Peyer's patch (tissue), 4 donors: ENCODE data around the gene DMD. TPM values are rescaled to one million over a fixed set of nuclear protein-coding genes. Genes with fewer than 3 reads are reported as not detected.

ENCODE experiments used
- DNase-seq, 3 donors: peaks; one replicate each; pipeline ENCODE4 v3.0.0-alpha.2; 2017 to 2019
- H3K27ac ChIP-seq, 4 donors: fragments of 200-600 bp; sonication (generic); one replicate each; pipeline ENCODE4 v1.5.1; 2016 to 2019
- H3K27me3 ChIP-seq, 2 donors: fragments of 200-600 bp; sonication (generic); one replicate each; pipeline ENCODE4 v1.5.1; 2019
- H3K36me3 ChIP-seq, 3 donors: fragments of 200-600 bp; sonication (generic); one replicate each; pipeline ENCODE4 v1.5.1; 2016 to 2019
- H3K4me1 ChIP-seq, 4 donors: fragments of 200-600 bp; sonication (generic); one replicate each; pipeline ENCODE4 v1.5.1; 2016 to 2019
- H3K4me3 ChIP-seq, 4 donors: fragments of 200-600 bp; sonication (generic); 1 replicate in 3 of 4; 2 replicates in 1 of 4; pipeline ENCODE4 v1.5.1; 2016 to 2019; ENCODE audit warnings: mild to moderate bottlenecking in 1 of 4
- H3K9me3 ChIP-seq, 4 donors: fragments of 200-600 bp; sonication (generic); one replicate each; pipeline ENCODE4 v1.5.1; 2016 to 2019; ENCODE audit warnings: mild to moderate bottlenecking in 1 of 4
- CTCF ChIP-seq, 6 experiments: fragments of 450-650 bp in 4 of 6; fragments of 200-600 bp in 2 of 6; sonication (generic) in 1 of 6; IDR thresholded peaks; one replicate each; pipeline ENCODE4 v1.5.1; 2017 to 2019; ENCODE audit warnings: antibody characterized with exemption in 6 of 6, mild to moderate bottlenecking in 3 of 6, moderate library complexity in 1 of 6
- POLR2A ChIP-seq, 2 donors: fragments of 450-650 bp; IDR thresholded peaks; one replicate each; pipeline ENCODE4 v1.5.1; 2017; ENCODE audit warnings: antibody characterized with exemption in 2 of 2, mild to moderate bottlenecking in 2 of 2, moderate library complexity in 2 of 2
- total RNA-seq, 4 donors: library from RNA; depleted of rRNA; stranded (reverse); fragments of >200 nt; gene quantifications; one replicate each; pipeline ENCODE4 v1.1.0, GENCODE V29; 2016

Gene DMD
- total RNA-seq, 4 donors from 2014 or later, result 15.8 to 109 (median 19.1) TPM

- Histone ChIP-seq H3K4me1 (no peaks in the 10 kb centered on the region), H3K36me3 (no peaks in the 10 kb centered on the region), H3K27me3 (no peaks in the 10 kb centered on the region), H3K27ac (no peak overlapping the region), H3K4me3 (no peak overlapping the region), H3K9me3 (no peaks in the 10 kb centered on the region)
- no peak for DNase-seq
- TF ChIP-seq POLR2A (IDR thresholded peaks at IDR 0.05) (no peak), CTCF (IDR thresholded peaks at IDR 0.05) (no peak)
These were observed 815.5 kb downstream of the DMD start for GRCh38 chrX:32395878-32396277.

GRCh38 chrX:32392655-32393054, 818.7 kb downstream of the DMD start:
- H3K27ac ChIP-seq, result no peak overlapping the region
- no peaks in the 10 kb centered on the region for H3K36me3 ChIP-seq
- DNase-seq, result no peak
- H3K4me1 ChIP-seq, result no peaks in the 10 kb centered on the region
- H3K27me3 ChIP-seq, result no peaks in the 10 kb centered on the region
- no peak overlapping the region for H3K4me3 ChIP-seq
- no peaks in the 10 kb centered on the region for H3K9me3 ChIP-seq
- TF ChIP-seq CTCF (IDR thresholded peaks at IDR 0.05) (no peak), POLR2A (IDR thresholded peaks at IDR 0.05) (no peak)

GRCh38 chrX:32370456-32371205, 840.7 kb downstream of the DMD start:
- DNase-seq, result no peak
- H3K4me1 ChIP-seq, result no peaks in the 10 kb centered on the region
- no peak for TF ChIP-seq POLR2A (IDR thresholded peaks at IDR 0.05)
- no peak for TF ChIP-seq CTCF (IDR thresholded peaks at IDR 0.05)
- H3K4me3 ChIP-seq, result no peak overlapping the region
- no peak overlapping the region for H3K27ac ChIP-seq
- H3K36me3 ChIP-seq, result no peaks in the 10 kb centered on the region
- H3K9me3 ChIP-seq, result no peaks in the 10 kb centered on the region
- H3K27me3 ChIP-seq, result no peaks in the 10 kb centered on the region

- Histone ChIP-seq H3K9me3 (no peaks in the 10 kb centered on the region), H3K4me1 (no peaks in the 10 kb centered on the region), H3K36me3 (no peaks in the 10 kb centered on the region), H3K4me3 (no peak overlapping the region), H3K27ac (no peak overlapping the region), H3K27me3 (no peaks in the 10 kb centered on the region)
- TF ChIP-seq CTCF (IDR thresholded peaks at IDR 0.05) (no peak), POLR2A (IDR thresholded peaks at IDR 0.05) (no peak)
- no peak for DNase-seq
These were observed 917.2 kb downstream of the DMD start for GRCh38 chrX:32293962-32294700.

GRCh38 chrX:32289356-32289755, 922.0 kb downstream of the DMD start:
- no peaks in the 10 kb centered on the region for H3K27me3 ChIP-seq
- no peaks in the 10 kb centered on the region for H3K4me1 ChIP-seq
- no peaks in the 10 kb centered on the region for H3K9me3 ChIP-seq
- no peaks in the 10 kb centered on the region for H3K36me3 ChIP-seq
- no peak for TF ChIP-seq POLR2A (IDR thresholded peaks at IDR 0.05)
- TF ChIP-seq CTCF (IDR thresholded peaks at IDR 0.05), result no peak
- no peak overlapping the region for H3K27ac ChIP-seq
- DNase-seq, result no peak
- H3K4me3 ChIP-seq, result no peak overlapping the region
